LNCaP clone FGC (cell line): ENCODE results near the gene MORN4.

ENCODE experiments used
- DNase-seq: peaks from one replicate; pipeline ENCODE4 v3.0.0-alpha.2; 2011; ENCODE audit warnings: low read depth
- H3K4me3 ChIP-seq: 2 replicates; pipeline ENCODE4 v1.5.1; 2011; ENCODE audit warnings: mild to moderate bottlenecking, low read depth, low read length, control low read depth
- CTCF ChIP-seq: IDR thresholded peaks from 2 replicates; pipeline ENCODE4 v1.5.1; 2012; ENCODE audit warnings: mild to moderate bottlenecking; ENCODE audit not compliant: control insufficient read depth, insufficient read depth; ENCODE audit errors: extremely low read depth

The MORN4 gene

DNA sequence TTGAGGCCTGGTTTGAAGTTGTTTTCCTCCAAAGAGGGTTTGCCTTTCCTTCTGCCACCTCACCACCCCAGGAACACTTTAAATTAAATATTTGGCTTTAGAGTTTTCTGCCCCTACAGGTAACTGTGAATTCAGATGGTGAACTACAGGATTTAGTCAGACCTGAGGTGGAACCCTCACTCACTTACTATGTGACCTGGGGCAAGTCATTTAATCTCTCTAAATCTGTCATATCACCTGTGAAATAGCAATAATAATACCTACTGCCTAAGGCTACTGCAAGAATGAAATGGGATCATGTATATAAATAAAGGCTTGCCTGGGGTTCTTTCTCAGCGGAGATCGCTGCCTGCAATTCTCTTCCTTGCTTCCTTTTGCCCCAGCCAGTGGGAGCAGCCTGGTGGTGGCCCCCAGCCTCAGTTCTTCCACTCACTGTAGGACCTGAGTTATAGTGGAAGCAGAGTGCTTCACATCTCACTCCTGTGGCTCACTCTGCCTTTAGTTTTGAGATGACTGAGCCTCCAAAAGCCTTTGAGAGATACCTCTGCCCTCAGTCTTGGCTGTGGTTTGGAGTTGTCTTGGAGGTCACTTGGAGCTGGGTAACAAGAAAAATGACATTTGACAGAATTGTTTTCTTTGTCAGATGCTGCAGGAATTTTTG is 66.8 kb downstream of the MORN4 start:
- no peak for DNase-seq

GRCh38 chr10:97564776-97565175 is 68.5 kb downstream of the MORN4 start:
- no peak overlapping the region for H3K4me3 ChIP-seq
- TF ChIP-seq CTCF, result no peak
- DNase-seq, result no peak

More for the DNA sequence above, 66.8 kb downstream of the MORN4 start:
- H3K4me3 ChIP-seq, result no peak overlapping the region
- no peak for TF ChIP-seq CTCF
